Stimulated activated CD4-positive, alpha-beta T cell treated with anti-CD3 and anti-CD28 coated beads, TNF-alpha, amount 100 ng/mL, for 24 hours (primary cell): ENCODE measurements around the gene MYT1.

Source experiments
- DNase-seq, 3 experiments: peaks; one replicate each; pipeline ENCODE4 v3.0.0-alpha.2; 2020; ENCODE audit warnings: low read depth in 3 of 3

MYT1 gene

GRCh38 chr20:64214113-64214512 lies 49.9 kb downstream of the MYT1 start:
- no peak for DNase-seq

GRCh38 chr20:64214952-64215351 lies 50.7 kb downstream of the MYT1 start:
- no peak for DNase-seq

GRCh38 chr20:64216036-64216435 lies 51.8 kb downstream of the MYT1 start:
- no peak for DNase-seq

GRCh38 chr20:64216910-64217309 lies 52.7 kb downstream of the MYT1 start:
- DNase-seq = no peak

- no peak for DNase-seq
These were observed 53.4 kb downstream of the MYT1 start for GRCh38 chr20:64217539-64218221.

GRCh38 chr20:64219202-64219601 lies 55.0 kb downstream of the MYT1 start:
- DNase-seq = no peak

- no peak for DNase-seq
These were observed 55.5 kb downstream of the MYT1 start for GRCh38 chr20:64219730-64220129.

- no peak for DNase-seq
These were observed 56.2 kb downstream of the MYT1 start for GRCh38 chr20:64220420-64220819.

- no peak for DNase-seq
These were observed 56.8 kb downstream of the MYT1 start for GRCh38 chr20:64220891-64221527.

GRCh38 chr20:64222291-64222735 lies 58.1 kb downstream of the MYT1 start:
- DNase-seq = no peak

- DNase-seq = no peak
These were observed 58.7 kb downstream of the MYT1 start for GRCh38 chr20:64222851-64223525.

GRCh38 chr20:64223526-64224067 lies 59.3 kb downstream of the MYT1 start:
- no peak for DNase-seq

- DNase-seq = no peak
These were observed 60.3 kb downstream of the MYT1 start for GRCh38 chr20:64224351-64225170.

GRCh38 chr20:64225171-64225595 lies 60.9 kb downstream of the MYT1 start:
- no peak for DNase-seq

- no peak for DNase-seq
These were observed 61.8 kb downstream of the MYT1 start for GRCh38 chr20:64225828-64226598.

- peak in 1 of 3 experiments; percentile 7 for DNase-seq
These were observed 62.7 kb downstream of the MYT1 start for GRCh38 chr20:64226686-64227580.

- DNase-seq = no peak
These were observed 63.9 kb downstream of the MYT1 start for GRCh38 chr20:64228086-64228653.

- DNase-seq = no peak
These were observed 64.7 kb downstream of the MYT1 start for GRCh38 chr20:64228751-64229506.
